GM18505 (cell line): ENCODE measurements around the gene MPZ.
A peak's percentile ranks its signal among the peaks of the same experiment; 100 is the strongest.

Experiments used
- ATAC-seq: cut with Tn5 transposase; IDR thresholded peaks from one replicate; pipeline ENCODE4 v1.9.1; 2021; ENCODE audit not compliant: unreplicated experiment
- POLR2A ChIP-seq: IDR thresholded peaks from 4 replicates; pipeline ENCODE4 v1.6.1; 2011; ENCODE audit warnings: borderline replicate concordance; ENCODE audit not compliant: insufficient read depth, insufficient read length; ENCODE audit errors: extremely low read depth

MPZ gene

DNA sequence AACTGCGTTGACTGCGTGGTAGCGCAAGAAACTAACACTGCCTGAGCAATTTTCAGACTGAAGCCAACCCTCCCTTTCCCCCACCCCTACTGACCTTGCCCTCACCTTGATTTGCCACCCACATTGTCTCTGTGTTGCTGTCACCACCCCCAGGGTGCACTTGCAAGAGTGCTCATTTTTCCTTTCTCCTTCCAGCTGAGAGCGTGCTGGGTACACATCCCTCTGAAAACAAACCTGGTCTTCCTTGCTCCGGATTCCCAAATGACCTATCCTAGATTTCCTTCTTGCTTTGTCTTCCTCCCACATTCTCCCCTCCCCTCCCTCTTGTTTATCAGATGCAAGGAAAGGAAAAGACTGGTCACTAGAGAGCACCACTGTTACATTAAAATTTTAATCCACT, 24.2 kb downstream of the MPZ start:
- TF ChIP-seq POLR2A: no peak
- no peak for ATAC-seq

DNA sequence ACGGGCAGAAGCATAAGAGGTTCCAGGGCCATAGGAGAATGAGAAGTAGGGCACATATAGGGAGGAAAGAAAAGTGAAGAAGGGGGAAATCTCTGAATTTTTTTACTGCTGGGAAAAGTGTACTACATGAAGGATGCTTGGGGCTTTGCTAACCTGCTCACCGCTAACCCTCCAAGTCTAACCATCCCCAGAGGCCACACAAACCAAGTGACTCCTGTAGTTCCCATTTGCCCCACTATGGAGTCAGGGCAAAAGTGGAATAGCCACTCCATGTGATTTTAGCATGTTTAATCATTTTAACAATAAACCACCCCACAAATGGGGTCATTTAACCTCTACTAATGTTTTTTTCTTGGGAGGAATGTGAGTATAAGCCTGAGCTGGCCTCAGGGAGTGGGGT, 24.7 kb downstream of the MPZ start:
- no peak for TF ChIP-seq POLR2A
- no peak for ATAC-seq

DNA sequence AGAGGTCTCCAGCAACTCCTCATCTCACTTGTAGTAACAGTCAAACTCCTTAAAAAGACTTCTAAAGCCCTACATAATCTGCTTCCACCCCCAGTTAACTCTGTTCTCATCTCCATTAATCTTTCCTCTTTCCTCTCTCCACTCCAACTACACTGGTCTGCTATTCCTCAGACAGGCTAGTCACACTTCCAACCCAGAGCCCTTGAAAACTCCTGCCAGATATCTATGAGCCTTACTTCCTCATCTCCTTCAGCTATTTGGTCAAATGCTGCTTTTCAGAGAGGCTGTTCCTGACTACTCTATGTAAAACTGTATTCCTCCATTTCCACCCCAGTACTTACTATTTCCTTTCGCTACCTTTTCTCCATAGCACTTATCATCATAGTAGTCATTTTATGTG, 26.8 kb downstream of the MPZ start:
- no peak for TF ChIP-seq POLR2A
- no peak for ATAC-seq

DNA sequence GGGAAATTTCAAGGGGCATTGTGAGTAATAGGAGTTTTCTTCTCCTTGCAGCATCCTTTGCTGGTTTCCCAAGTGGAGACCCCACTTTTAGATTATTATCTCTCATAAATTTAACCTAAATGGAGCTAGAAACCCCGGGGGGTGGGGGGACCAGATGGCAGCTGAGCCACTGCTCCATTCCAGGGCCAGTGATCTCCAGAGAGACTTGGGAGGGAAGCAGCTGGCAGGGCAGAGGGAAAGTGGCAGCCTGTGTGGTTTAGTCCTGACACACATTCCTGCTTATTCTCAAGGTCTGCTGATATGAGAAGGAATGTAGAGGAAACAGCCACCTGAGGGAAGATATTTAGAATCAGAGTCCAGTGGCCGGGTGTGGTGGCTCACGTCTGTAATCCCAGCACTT, 34.9 kb downstream of the MPZ start:
- no peak for ATAC-seq
- no peak for TF ChIP-seq POLR2A

DNA sequence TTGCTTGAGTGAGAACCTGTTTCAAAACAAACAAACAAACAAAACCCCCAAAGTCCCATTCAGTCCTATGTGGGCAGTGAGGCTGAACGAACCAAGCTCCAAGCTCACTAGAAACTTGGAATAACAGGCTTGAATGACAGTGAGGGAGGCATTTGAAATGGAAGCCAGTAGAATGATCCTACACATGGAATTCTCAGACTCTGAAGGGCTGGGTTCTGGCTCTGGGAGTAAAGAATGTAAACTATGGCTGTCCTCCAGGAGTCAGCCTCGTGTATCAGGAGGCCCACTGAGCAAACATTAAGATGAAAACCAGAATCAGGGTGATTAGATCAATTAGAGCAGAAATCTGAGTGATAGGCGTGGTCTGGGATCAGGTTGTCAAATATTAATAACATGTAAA, 36.4 kb downstream of the MPZ start:
- no peak for ATAC-seq
- no peak for TF ChIP-seq POLR2A

DNA sequence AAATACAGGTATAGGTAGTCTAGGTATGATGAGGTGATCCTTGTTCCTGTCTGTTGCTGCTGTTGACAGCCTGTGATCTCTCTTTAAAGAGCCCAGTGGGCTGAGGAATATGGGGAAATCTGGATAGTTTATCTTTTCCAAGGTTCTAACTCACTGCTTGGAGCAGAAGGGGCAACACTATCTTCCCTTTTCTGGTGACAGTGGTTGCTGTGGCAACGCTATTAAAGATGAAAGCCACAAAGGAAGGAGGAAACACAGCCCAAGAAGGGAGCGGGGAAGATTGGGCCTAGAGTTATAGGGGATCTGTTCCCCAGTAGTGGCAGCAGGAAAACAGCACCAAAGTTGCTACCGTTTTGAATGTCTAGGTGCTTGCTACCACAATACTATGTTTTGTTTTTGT, 42.4 kb downstream of the MPZ start:
- ATAC-seq: no peak
- TF ChIP-seq POLR2A: no peak

DNA sequence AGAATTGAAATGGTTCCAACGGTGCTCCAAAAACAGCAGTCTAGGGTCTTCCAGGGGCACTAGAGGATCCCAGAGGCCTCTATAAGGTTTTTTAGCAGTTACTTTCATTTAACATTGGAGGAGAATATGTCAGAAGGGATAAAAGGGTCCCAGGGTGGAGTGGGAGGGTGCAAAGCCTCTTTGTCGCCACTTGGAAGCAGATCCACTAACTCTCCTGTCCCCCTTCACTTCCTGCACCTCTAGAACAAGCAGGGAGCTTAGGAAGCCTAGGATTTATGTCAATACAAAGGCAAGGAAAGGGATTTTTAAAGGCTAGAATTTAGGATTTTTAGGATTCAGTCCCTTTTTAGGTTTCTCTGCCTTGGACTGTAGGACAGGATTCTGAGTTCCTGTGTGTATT, 42.9 kb downstream of the MPZ start:
- no peak for ATAC-seq
- no peak for TF ChIP-seq POLR2A

DNA sequence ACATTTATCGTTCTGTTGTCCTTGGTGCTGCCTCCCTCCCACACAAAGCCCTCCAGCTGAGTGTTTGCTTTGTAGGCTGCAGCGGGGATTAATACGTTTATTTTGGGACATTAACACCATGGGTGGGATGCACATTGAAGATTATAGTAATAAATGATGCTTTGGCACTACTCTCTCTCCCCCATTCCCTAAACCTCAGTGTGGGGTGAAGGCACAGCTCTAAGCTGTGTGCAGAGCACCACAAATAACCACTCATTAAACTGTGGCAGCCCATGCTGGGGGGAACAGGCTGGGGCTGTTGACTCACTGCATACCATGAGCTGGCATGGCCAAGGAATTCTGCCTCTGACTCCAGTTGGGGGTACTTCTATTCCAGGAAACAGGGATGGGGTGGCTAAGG, 43.6 kb downstream of the MPZ start:
- no peak for ATAC-seq

DNA sequence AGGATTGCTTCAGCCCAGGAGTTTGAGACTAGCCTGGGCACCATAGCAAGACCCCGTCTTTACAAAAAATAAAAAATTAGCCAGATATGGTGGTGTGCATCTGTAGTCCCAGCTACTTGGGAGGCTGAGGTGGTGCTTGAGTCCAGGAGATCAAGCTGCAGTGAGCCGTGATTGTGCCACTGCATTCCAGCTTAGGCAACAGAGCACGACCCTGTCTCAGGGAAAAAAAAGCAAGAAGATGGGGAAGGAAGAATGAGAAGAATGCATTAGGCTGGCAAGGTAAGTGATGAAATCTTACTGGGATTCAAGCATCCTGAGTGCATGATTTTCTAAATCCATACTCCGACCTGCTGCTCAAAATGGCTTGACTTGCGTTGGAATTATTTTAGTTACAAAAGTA, 44.5 kb downstream of the MPZ start:
- TF ChIP-seq POLR2A: no peak

More for the DNA sequence above, 43.6 kb downstream of the MPZ start:
- no peak for TF ChIP-seq POLR2A

DNA sequence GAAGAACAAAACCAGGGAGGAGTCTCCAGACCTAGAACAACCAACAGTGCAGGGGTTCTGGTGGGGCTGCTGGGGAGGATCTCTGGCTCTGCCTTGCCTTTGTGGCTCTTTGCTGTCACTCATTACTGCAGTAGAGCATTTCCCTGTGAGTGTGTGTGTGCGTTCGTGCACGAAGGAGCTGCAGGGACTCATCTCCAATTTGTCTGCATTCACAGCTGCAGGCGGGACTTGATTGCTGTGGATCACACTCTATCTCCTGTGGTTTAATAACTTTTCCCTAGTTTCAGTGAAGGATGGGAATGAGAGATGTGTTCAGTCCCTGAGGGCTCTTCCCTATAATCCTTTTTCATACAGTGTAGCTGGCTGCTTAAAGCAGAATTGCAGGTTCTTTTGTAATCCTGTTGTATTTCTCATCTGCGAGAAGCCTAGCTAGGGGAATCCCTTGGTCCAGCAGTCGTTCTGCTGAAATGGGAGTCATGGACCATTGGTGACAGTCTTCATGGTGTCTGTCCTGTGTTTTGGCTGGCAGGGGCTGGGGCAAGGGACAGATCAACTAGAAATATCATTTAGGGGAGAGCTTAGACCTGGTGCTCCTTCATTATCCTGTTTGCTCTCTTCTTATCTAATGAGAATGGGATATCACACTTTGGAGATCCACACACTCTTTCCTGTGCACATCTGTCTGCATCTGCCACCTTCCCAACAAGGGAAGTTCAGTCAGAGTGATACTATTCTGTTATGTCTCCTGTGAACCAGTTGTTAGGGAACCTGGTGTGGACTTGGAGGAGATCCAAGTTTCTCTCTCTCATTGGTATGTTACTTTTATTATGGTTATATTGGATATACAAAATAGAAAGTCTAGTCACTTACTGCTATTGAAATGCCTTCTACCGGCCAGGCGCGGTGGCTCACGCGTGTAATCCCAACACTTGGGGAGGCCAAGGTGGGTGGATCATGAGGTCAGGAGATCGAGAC, 48.2 kb downstream of the MPZ start:
- ATAC-seq: peak; percentile 54

More for the DNA sequence above, 44.5 kb downstream of the MPZ start:
- no peak for ATAC-seq

DNA sequence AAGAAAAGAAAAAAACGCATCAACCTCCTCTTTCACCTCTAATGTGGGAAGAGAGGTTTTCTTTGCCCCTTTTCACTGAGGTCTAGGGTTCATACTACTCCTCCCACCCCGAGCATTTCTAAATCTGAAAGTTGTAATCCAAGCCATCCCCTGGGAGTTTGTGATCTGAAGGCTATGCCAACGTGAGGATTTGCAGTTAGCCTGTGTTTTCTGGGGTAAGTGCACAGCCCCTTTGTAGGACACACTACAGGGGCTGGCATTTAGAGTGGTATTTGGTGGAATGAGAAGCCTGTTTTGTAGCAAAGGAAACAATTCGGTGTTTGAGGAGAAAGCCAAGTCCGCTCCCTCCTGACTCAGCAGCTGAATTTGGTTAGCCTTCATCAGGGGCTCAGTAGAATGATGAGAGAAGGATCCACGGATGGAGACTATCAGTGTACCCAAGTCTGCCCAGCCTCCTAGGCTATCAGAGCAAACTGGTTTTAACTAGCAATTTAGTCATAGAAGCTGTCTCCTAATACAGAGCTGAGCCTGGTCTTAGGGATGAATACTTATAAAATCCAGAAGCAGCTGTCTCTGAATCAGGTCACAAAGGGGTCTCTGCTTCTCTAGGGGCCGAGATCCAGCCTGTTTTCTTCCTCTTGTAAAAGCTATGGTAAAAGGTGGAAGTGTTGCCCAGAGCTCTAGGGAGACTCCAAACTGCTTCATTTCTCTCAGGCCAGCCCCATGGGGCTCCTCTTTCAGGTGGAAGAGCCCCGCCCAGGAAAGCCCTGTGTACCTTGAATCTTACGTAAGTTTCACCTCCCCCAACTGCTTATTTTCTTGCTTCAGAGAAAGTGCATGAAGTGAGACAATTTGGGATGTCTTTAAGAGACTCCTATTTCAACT, 49.1 kb downstream of the MPZ start:
- peak; percentile 41 for ATAC-seq
- TF ChIP-seq POLR2A: no peak

More for the DNA sequence above, 48.2 kb downstream of the MPZ start:
- TF ChIP-seq POLR2A: no peak

DNA sequence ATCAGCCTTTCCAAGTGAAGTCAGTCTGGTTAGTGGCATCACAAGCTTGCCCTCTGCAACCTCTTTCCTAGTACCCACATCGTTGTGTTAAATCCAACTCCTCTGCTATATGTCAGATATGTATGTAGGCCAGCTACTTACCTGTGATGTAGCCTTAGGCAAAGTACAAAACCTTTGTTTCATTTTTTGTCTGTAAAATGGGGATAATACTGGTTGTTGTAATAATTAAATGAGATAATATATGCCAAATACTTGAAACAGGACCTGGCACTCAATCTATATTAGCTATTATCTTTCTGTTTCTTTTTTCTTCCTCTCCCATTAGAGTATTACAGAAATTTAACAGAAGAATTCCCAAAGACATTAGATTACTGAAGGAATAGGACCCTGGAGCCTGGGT, 50.0 kb downstream of the MPZ start:
- no peak for ATAC-seq
- no peak for TF ChIP-seq POLR2A

DNA sequence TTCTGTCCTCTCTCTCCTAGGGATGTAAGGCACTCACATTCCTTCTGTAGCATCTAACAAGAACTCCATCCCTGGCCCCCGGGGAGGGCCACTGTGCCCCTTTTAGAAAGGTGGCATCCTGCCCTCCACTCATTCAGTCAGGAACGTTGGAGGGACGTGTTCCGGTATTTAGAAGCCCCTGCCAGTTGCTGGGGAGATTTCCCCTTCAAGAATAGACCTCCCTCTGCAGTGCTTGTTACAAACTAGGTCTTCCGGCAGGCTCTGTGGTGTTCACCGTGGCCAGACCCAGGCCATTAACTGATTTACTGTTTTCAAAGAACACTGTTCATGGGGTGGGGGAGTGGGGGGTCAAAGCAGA, 50.4 kb downstream of the MPZ start:
- TF ChIP-seq POLR2A: no peak
- no peak for ATAC-seq
